ENCODE data around the gene NQO2. TPM values are rescaled to one million over a fixed set of nuclear protein-coding genes. Genes with fewer than 3 reads are reported as not detected.

NQO2 gene
- total and polyA plus RNA-seq, 2 experiments from 2014 or later = 23.4 to 38.5 TPM

- no peaks in the 10 kb centered on the region for H3K27me3 ChIP-seq
- H3K79me2 ChIP-seq = peaks cover 7% of the 10 kb centered on the region
- no peak overlapping the region for H3K4me2 ChIP-seq
- TF ChIP-seq EZH2 (IDR thresholded peaks at IDR 0.05; ENCODE audit: borderline replicate concordance) = no peak
- TF ChIP-seq EZH2phosphoT487 (IDR thresholded peaks at IDR 0.05; ENCODE audit: low read depth, severe bottlenecking, unreplicated experiment) = no peak
- TF ChIP-seq, protein P1, sequence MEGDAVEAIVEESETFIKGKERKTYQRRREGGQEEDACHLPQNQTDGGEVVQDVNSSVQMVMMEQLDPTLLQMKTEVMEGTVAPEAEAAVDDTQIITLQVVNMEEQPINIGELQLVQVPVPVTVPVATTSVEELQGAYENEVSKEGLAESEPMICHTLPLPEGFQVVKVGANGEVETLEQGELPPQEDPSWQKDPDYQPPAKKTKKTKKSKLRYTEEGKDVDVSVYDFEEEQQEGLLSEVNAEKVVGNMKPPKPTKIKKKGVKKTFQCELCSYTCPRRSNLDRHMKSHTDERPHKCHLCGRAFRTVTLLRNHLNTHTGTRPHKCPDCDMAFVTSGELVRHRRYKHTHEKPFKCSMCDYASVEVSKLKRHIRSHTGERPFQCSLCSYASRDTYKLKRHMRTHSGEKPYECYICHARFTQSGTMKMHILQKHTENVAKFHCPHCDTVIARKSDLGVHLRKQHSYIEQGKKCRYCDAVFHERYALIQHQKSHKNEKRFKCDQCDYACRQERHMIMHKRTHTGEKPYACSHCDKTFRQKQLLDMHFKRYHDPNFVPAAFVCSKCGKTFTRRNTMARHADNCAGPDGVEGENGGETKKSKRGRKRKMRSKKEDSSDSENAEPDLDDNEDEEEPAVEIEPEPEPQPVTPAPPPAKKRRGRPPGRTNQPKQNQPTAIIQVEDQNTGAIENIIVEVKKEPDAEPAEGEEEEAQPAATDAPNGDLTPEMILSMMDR (IDR thresholded peaks at IDR 0.05; ENCODE audit: poor library complexity) = no peak
- H2AFZ ChIP-seq = no peak overlapping the region
- no peaks in the 10 kb centered on the region for H3K9me3 ChIP-seq (ENCODE audit: low read depth)
- no peaks in the 10 kb centered on the region for H4K20me1 ChIP-seq (ENCODE audit: insufficient read depth, poor library complexity, severe bottlenecking)
- WGBS (ENCODE audit: low lambda C conversion rate, missing lambda C conversion rate) = 95% methylated on average over 5 of the region's 5 CpGs
- H3K4me1 ChIP-seq (ENCODE audit: insufficient read depth) = peaks cover 17% of the 10 kb centered on the region
- DNase-seq (ENCODE audit: low spot score) = no peak
- H3K9me2 ChIP-seq (replicated peaks; ENCODE audit: insufficient read depth) = no peaks in the 10 kb centered on the region
- H3K27ac ChIP-seq = no peak overlapping the region
- H3K36me3 ChIP-seq (replicated peaks; ENCODE audit: insufficient read depth, low read depth) = no peaks in the 10 kb centered on the region
- H3K4me3 ChIP-seq = no peak overlapping the region
These were observed 23.6 kb upstream of the NQO2 start for GRCh38 chr6:2976060-2976459.

DNA sequence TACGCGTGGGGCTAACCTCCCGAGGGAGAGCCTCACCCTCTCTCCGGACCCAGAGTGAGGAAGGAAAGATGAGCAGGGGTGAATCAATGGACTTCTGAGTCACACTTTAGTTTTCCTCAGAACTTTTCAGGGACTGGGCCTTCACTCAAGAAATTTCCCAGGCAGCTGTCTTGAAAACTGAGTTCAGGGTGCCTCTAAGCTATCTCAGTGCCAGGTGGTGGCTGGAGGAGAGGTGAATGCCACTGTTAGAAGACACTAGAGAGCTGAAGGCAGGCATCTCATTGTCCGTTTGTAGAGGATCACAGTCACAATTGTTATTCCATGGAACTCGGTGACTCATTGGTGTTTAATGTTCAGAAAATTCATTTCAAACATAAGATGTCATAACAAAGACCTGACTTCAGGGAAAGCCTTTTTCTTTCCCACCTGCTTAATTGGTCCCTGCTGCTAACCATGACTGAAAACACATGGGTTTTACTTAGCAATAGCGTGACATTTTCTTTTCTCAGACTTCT, 23.1 kb upstream of the NQO2 start:
- no peaks in the 10 kb centered on the region for H3K9me2 ChIP-seq (replicated peaks; ENCODE audit: insufficient read depth)
- WGBS (ENCODE audit: low lambda C conversion rate, missing lambda C conversion rate) = 72% methylated on average over 7 of the region's 7 CpGs
- H3K27ac ChIP-seq = no peak overlapping the region
- no peak overlapping the region for H3K4me2 ChIP-seq
- H3K27me3 ChIP-seq = no peaks in the 10 kb centered on the region
- no peak for DNase-seq (ENCODE audit: low spot score)
- TF ChIP-seq EZH2phosphoT487 (IDR thresholded peaks at IDR 0.05; ENCODE audit: low read depth, severe bottlenecking, unreplicated experiment) (no peak), EZH2 (IDR thresholded peaks at IDR 0.05; ENCODE audit: borderline replicate concordance) (no peak)
- TF ChIP-seq, protein P1 (IDR thresholded peaks at IDR 0.05; ENCODE audit: poor library complexity) = no peak
- H3K36me3 ChIP-seq (replicated peaks; ENCODE audit: insufficient read depth, low read depth) = no peaks in the 10 kb centered on the region
- no peak overlapping the region for H2AFZ ChIP-seq
- no peaks in the 10 kb centered on the region for H3K9me3 ChIP-seq (ENCODE audit: low read depth)
- H4K20me1 ChIP-seq (ENCODE audit: insufficient read depth, poor library complexity, severe bottlenecking) = no peaks in the 10 kb centered on the region
- peaks cover 7% of the 10 kb centered on the region for H3K79me2 ChIP-seq
- peaks cover 22% of the 10 kb centered on the region for H3K4me1 ChIP-seq (ENCODE audit: insufficient read depth)
- no peak overlapping the region for H3K4me3 ChIP-seq

DNA sequence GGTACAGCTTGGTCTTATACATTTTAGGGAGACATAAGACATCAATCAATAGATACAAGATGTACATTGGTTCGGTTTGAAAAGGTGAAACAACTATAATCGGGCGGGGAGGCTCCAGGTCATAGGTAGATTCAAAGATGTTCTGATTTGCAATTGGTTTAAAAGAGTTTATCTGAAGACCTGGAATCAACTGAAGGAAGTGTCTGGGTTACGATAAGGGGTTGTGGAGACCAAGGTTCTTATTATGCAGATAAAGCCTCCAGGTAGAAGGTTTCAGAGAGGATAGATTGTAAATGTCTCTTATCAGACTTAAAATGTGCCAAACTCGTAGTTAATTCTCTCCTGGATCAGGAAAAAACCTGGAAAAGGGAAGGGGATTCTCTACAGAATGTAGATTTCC, 22.4 kb upstream of the NQO2 start:
- H3K9me3 ChIP-seq (ENCODE audit: low read depth) = no peaks in the 10 kb centered on the region
- TF ChIP-seq EZH2phosphoT487 (IDR thresholded peaks at IDR 0.05; ENCODE audit: low read depth, severe bottlenecking, unreplicated experiment) (no peak), EZH2 (IDR thresholded peaks at IDR 0.05; ENCODE audit: borderline replicate concordance) (no peak)
- TF ChIP-seq, protein P1 (IDR thresholded peaks at IDR 0.05; ENCODE audit: poor library complexity) = no peak
- H3K4me1 ChIP-seq (ENCODE audit: insufficient read depth) = peaks cover 23% of the 10 kb centered on the region
- no peaks in the 10 kb centered on the region for H3K36me3 ChIP-seq (replicated peaks; ENCODE audit: insufficient read depth, low read depth)
- no peaks in the 10 kb centered on the region for H3K9me2 ChIP-seq (replicated peaks; ENCODE audit: insufficient read depth)
- 90% methylated on average over 5 of the region's 5 CpGs for WGBS (ENCODE audit: low lambda C conversion rate, missing lambda C conversion rate)
- no peak overlapping the region for H3K4me3 ChIP-seq
- H3K27me3 ChIP-seq = no peaks in the 10 kb centered on the region
- no peaks in the 10 kb centered on the region for H4K20me1 ChIP-seq (ENCODE audit: insufficient read depth, poor library complexity, severe bottlenecking)
- no peak for DNase-seq (ENCODE audit: low spot score)
- H3K4me2 ChIP-seq = no peak overlapping the region
- no peak overlapping the region for H2AFZ ChIP-seq
- H3K79me2 ChIP-seq = peaks cover 7% of the 10 kb centered on the region
- no peak overlapping the region for H3K27ac ChIP-seq

Measured in hepatocyte (in vitro differentiated cells).